Measurements from ENCODE around the gene URI1.

DNA sequence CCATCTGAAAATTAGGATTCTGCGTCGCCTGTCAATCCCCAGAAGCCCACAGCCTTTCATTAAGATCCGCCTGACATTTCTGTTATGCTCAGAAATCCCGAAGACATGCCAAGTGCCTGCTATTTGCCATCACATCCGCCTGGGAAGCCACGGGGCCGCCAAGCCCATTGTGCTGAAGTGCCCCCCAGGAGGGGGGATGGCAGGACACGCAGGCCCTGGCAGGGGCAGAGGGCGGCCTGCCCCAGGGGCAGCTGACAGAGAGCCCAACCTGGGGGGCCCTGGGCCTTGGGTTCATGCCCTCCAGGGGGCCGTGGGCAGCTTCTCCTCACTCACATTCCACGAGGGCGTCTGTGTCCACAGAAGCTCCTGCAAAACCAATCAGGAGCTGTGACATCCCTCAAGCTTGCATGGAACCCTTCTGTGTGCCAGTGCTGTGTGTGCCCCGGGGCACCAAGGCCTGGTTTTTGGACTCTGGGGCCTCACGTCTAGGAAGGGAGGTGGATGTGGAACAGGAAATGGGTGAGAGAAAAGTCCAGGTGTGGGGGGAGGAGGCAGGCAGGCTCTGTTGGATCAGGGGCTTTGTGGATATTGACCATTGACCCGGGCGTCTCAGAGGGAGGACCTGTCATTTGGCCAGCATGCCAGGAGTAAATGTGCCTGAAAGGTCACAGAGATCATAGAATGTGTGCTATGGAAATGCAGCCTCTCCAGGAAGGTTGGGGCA is 122.9 kb downstream of the URI1 start:
- TF ChIP-seq, protein P1, sequence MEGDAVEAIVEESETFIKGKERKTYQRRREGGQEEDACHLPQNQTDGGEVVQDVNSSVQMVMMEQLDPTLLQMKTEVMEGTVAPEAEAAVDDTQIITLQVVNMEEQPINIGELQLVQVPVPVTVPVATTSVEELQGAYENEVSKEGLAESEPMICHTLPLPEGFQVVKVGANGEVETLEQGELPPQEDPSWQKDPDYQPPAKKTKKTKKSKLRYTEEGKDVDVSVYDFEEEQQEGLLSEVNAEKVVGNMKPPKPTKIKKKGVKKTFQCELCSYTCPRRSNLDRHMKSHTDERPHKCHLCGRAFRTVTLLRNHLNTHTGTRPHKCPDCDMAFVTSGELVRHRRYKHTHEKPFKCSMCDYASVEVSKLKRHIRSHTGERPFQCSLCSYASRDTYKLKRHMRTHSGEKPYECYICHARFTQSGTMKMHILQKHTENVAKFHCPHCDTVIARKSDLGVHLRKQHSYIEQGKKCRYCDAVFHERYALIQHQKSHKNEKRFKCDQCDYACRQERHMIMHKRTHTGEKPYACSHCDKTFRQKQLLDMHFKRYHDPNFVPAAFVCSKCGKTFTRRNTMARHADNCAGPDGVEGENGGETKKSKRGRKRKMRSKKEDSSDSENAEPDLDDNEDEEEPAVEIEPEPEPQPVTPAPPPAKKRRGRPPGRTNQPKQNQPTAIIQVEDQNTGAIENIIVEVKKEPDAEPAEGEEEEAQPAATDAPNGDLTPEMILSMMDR (IDR thresholded peaks at IDR 0.05 in 8 of 11, conservative IDR thresholded peaks at IDR 0.05 in 3 of 11) = no peak
- TF ChIP-seq POLR2AphosphoS5 (IDR thresholded peaks at IDR 0.05) = no peak

Data from spleen (tissue), 7 donors.